ENCODE data around the gene SURF2.

DNA sequence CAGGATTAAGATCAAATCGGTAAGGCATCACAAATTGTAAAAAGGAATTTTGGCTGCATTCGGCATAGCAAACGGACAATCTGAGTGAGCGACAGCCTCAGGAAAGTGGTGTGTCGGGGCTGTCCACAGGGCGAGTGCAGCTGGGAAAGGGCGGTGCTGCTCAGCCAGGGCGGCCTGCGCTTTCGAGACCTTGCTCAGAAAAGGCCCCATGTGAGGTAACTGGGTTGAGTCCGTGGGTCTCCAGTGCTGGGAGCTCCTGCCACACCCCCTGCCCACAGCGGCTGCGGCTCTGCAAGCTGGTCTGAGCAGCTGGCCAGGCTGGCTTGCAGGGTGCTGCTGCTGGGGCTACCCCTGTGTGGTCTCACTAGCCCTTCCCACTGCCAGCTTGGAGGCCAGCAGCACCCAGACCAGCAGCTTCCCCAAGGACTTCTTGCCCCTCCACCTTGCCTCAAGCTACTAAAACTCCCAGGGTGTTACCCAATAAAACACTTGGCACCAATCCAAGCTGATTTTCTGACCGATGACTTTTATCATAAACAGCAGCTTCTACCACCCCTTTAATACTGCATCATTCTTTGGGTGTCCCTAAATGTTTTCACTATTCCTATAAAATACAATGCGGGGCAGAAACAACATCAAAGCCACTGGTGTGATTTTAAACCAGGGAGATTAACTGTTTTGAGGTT, 6.2 kb downstream of the SURF2 start:
- TF ChIP-seq, protein P1, sequence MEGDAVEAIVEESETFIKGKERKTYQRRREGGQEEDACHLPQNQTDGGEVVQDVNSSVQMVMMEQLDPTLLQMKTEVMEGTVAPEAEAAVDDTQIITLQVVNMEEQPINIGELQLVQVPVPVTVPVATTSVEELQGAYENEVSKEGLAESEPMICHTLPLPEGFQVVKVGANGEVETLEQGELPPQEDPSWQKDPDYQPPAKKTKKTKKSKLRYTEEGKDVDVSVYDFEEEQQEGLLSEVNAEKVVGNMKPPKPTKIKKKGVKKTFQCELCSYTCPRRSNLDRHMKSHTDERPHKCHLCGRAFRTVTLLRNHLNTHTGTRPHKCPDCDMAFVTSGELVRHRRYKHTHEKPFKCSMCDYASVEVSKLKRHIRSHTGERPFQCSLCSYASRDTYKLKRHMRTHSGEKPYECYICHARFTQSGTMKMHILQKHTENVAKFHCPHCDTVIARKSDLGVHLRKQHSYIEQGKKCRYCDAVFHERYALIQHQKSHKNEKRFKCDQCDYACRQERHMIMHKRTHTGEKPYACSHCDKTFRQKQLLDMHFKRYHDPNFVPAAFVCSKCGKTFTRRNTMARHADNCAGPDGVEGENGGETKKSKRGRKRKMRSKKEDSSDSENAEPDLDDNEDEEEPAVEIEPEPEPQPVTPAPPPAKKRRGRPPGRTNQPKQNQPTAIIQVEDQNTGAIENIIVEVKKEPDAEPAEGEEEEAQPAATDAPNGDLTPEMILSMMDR (conservative IDR thresholded peaks at IDR 0.05; ENCODE audit: low read depth, low read length), result no peak
- no peak for TF ChIP-seq EZH2phosphoT487 (IDR thresholded peaks at IDR 0.05; ENCODE audit: borderline replicate concordance, low read length)
